Body of pancreas (tissue), 4 donors: ENCODE results near the gene ANO2.

Experiments
- POLR2A ChIP-seq, 3 donors: fragments of 450-650 bp; IDR thresholded peaks; one replicate each; pipeline ENCODE4 v1.6.1; 2016; ENCODE audit warnings: antibody characterized with exemption in 3 of 3, mild to moderate bottlenecking in 2 of 3
- TF ChIP-seq, protein P1 (sequence below), 7 experiments: fragments of 450-650 bp in 4 of 7; fragments of 200-600 bp in 3 of 7; sonication (generic) in 3 of 7; IDR thresholded peaks; one replicate each; pipeline ENCODE4 v1.5.1; 2016 to 2019; ENCODE audit warnings: antibody characterized with exemption in 7 of 7

DNA sequence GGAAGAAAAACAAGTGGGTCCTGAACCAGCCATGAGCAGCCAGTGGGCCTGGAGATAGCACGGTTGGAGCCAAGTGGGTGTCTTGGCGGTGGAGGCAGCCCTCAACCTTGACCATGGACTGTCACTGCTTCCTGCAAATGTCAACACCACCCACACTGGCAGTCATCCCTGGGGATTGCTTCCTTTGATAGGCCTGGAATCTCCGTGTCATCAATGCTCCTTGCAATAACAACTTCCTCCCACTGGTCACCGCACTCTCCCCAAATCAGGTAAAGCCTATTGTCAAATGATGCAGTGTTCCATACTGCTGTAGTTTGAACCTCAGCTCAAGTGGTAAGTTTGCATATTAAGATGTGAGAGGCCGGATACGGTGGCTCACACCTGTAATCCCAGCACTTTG, 384.0 kb downstream of the ANO2 start:
- no peak for TF ChIP-seq POLR2A (IDR thresholded peaks at IDR 0.05)
- TF ChIP-seq, protein P1, sequence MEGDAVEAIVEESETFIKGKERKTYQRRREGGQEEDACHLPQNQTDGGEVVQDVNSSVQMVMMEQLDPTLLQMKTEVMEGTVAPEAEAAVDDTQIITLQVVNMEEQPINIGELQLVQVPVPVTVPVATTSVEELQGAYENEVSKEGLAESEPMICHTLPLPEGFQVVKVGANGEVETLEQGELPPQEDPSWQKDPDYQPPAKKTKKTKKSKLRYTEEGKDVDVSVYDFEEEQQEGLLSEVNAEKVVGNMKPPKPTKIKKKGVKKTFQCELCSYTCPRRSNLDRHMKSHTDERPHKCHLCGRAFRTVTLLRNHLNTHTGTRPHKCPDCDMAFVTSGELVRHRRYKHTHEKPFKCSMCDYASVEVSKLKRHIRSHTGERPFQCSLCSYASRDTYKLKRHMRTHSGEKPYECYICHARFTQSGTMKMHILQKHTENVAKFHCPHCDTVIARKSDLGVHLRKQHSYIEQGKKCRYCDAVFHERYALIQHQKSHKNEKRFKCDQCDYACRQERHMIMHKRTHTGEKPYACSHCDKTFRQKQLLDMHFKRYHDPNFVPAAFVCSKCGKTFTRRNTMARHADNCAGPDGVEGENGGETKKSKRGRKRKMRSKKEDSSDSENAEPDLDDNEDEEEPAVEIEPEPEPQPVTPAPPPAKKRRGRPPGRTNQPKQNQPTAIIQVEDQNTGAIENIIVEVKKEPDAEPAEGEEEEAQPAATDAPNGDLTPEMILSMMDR (IDR thresholded peaks at IDR 0.05), result no peak
